Prostate gland (tissue), 2 donors: Measurements from ENCODE around the gene FOXP1. TPM values are rescaled to one million over a fixed set of nuclear protein-coding genes. Genes with fewer than 3 reads are reported as not detected.

Experiments used
- DNase-seq: peaks from one replicate; pipeline ENCODE4 v3.0.0-alpha.2; 2019; ENCODE audit warnings: low spot score
- H3K27ac ChIP-seq, 2 donors: fragments of 200-600 bp; sonication (generic); 2 replicates each; pipeline ENCODE4 v1.5.1; 2017 to 2019
- H3K27me3 ChIP-seq: fragments of 200-600 bp; sonication (generic); replicated peaks from 2 replicates; pipeline ENCODE4 v1.5.1; 2019; ENCODE audit not compliant: insufficient read depth
- H3K36me3 ChIP-seq, 2 donors: fragments of 200-600 bp; sonication (generic); 1 replicate in 1 of 2; 2 replicates in 1 of 2; pipeline versions ENCODE4 v1.5.1 to v1.8.1; 2017 to 2019
- H3K4me1 ChIP-seq: fragments of 200-600 bp; sonication (generic); replicated peaks from 2 replicates; pipeline ENCODE4 v1.5.1; 2019
- H3K4me3 ChIP-seq, 2 donors: fragments of 200-600 bp; sonication (generic); 2 replicates each; pipeline ENCODE4 v1.5.1; 2017 to 2019
- H3K9me3 ChIP-seq: fragments of 200-600 bp; sonication (generic); 2 replicates; pipeline ENCODE4 v1.5.1; 2017
- POLR2A ChIP-seq: fragments of 450-650 bp; IDR thresholded peaks from one replicate; pipeline ENCODE4 v1.6.1; 2016; ENCODE audit warnings: antibody characterized with exemption, mild to moderate bottlenecking
- POLR2AphosphoS5 ChIP-seq: sonication (generic); formaldehyde crosslinking; IDR thresholded peaks from one replicate; pipeline ENCODE4 v1.6.1; 2017; ENCODE audit warnings: antibody characterized with exemption
- WGBS: methylation state at CpG from one replicate; pipeline ENCODE4 v1.1.5; 2018; 5-methylcytosine and 5-hydroxymethylcytosine counted together
- intact Hi-C: fragments of 100-400 bp; cut with DNase I; formaldehyde crosslinking; loops from one replicate; pipeline ENCODE4 v1.14.2; 2022
- total RNA-seq, 2 donors: library from RNA; depleted of rRNA; stranded (reverse); fragments of >200 nt; gene quantifications; one replicate each; pipeline ENCODE4 v1.1.0, GENCODE V29; 2016
- TF ChIP-seq, protein P1 (sequence below), 4 experiments: fragments of 200-600 bp in 2 of 4; fragments of 450-650 bp in 2 of 4; sonication (generic) in 2 of 4; IDR thresholded peaks; 1 replicate in 3 of 4; 2 replicates in 1 of 4; pipeline ENCODE4 v1.5.1; 2016 to 2019; ENCODE audit warnings: antibody characterized with exemption in 4 of 4, mild to moderate bottlenecking in 2 of 4, moderate library complexity in 2 of 4

Gene FOXP1
- total RNA-seq, 2 donors from 2014 or later: 133 to 156 TPM

DNA sequence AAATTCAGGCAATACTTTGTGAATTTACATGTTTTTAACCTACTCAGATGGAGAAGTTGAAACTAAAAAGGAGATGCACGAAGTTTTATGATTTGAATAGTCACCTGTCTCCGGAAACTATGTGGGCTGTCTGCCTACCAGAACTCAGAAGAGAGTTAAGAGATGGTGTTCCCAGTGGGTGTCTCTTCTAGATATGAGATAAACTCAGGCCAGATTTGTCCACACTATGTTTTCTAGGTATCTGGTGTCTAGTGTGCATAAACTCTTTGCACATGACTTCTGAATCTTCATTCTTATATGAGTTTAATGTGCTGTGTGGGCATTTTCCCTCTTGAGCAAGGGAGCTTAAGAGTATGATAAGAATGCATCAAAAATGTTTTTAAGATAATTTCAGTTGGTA lies 222.8 kb downstream of the FOXP1 start:
- H3K4me3 ChIP-seq: no peak overlapping the region
- no peaks in the 10 kb centered on the region for H3K9me3 ChIP-seq
- no peaks in the 10 kb centered on the region for H3K36me3 ChIP-seq
- DNase-seq: no peak
- H3K27ac ChIP-seq: no peak overlapping the region
- TF ChIP-seq, protein P1, sequence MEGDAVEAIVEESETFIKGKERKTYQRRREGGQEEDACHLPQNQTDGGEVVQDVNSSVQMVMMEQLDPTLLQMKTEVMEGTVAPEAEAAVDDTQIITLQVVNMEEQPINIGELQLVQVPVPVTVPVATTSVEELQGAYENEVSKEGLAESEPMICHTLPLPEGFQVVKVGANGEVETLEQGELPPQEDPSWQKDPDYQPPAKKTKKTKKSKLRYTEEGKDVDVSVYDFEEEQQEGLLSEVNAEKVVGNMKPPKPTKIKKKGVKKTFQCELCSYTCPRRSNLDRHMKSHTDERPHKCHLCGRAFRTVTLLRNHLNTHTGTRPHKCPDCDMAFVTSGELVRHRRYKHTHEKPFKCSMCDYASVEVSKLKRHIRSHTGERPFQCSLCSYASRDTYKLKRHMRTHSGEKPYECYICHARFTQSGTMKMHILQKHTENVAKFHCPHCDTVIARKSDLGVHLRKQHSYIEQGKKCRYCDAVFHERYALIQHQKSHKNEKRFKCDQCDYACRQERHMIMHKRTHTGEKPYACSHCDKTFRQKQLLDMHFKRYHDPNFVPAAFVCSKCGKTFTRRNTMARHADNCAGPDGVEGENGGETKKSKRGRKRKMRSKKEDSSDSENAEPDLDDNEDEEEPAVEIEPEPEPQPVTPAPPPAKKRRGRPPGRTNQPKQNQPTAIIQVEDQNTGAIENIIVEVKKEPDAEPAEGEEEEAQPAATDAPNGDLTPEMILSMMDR (IDR thresholded peaks at IDR 0.05): no peak
- no peak for TF ChIP-seq POLR2A
- TF ChIP-seq POLR2AphosphoS5: no peak
- no peaks in the 10 kb centered on the region for H3K4me1 ChIP-seq
- intact Hi-C loops: no loop called here
- no peaks in the 10 kb centered on the region for H3K27me3 ChIP-seq
- WGBS: 85% methylated on average over 2 of the region's 2 CpGs

DNA sequence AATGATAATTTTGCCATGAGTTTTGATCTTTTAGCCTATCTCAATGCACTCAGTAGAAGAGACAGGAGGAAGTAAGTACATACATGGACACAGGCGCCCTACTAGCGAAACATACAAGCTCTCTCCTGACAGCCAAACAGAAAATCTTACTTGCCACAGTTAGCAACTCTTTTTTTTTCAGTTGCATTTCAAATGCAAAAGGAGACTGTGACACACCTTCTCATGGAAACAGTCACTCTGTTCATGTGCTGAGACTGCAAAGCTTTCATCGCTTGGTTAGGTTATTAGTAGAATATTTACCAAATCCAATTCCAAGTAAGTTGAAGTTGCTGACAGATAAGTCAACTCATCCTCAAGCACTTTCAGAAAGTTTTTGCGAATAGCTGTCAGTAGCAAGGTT lies 223.3 kb downstream of the FOXP1 start:
- Histone ChIP-seq H3K4me1 (no peaks in the 10 kb centered on the region), H3K36me3 (no peaks in the 10 kb centered on the region), H3K27me3 (no peaks in the 10 kb centered on the region), H3K9me3 (no peaks in the 10 kb centered on the region), H3K27ac (no peak overlapping the region), H3K4me3 (no peak overlapping the region)
- 94% methylated on average over 4 of the region's 4 CpGs for WGBS
- DNase-seq: no peak
- intact Hi-C loops: no loop called here
- TF ChIP-seq, protein P1 (IDR thresholded peaks at IDR 0.05): no peak
- TF ChIP-seq POLR2A: no peak
- TF ChIP-seq POLR2AphosphoS5: no peak

DNA sequence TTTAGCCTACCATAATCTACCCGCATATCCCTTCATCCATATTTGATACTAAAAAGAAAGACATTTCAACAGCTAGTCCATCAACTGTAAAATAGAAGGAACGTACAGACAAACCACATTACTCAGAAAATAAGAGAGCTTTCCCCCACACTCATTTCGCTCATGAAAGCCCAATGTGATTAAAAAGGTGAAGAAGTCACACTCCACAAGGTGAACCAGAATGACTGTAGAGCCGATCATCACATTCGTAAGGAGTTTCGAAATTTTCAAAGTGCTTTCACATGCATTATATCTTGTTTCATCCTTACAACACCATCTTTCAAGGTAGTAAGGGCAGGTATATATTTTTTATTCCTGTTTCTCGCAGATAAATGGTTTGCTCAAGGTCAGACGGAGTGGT lies 225.3 kb downstream of the FOXP1 start:
- H3K36me3 ChIP-seq: no peaks in the 10 kb centered on the region
- no peaks in the 10 kb centered on the region for H3K9me3 ChIP-seq
- no peaks in the 10 kb centered on the region for H3K27me3 ChIP-seq
- intact Hi-C loops: no loop called here
- no peak overlapping the region for H3K4me3 ChIP-seq
- no peak for DNase-seq
- 96% methylated on average over 8 of the region's 8 CpGs for whole genome bisulfite sequencing
- H3K4me1 ChIP-seq: no peaks in the 10 kb centered on the region
- H3K27ac ChIP-seq: no peak overlapping the region
- TF ChIP-seq, protein P1 (IDR thresholded peaks at IDR 0.05): no peak
- TF ChIP-seq POLR2AphosphoS5 (no peak), POLR2A (no peak)

DNA sequence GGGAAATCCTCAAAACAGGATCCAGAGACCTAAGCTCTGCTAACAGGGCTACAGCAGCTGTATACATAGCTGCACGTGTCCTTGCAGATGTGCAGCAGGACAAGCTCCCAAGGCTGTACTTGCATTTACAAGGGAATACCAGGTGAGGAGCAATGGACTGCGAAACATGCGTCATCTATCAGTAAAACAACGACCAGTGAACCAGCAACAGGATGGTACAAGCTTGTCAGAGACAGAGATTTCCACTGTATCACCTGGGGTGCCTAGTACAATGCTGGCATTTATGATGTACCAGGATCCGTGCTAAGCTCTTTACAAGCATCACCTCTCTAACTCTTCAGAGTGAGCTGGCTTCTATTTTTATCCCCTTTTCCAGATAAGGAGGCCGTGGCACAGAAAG lies 227.3 kb downstream of the FOXP1 start:
- Histone ChIP-seq H3K4me3 (no peak overlapping the region), H3K36me3 (no peaks in the 10 kb centered on the region), H3K9me3 (no peaks in the 10 kb centered on the region), H3K27me3 (no peaks in the 10 kb centered on the region), H3K27ac (no peak overlapping the region), H3K4me1 (peaks cover 1% of the 10 kb centered on the region)
- intact Hi-C loops: no loop called here
- WGBS: 68% methylated on average over 6 of the region's 6 CpGs
- DNase-seq: no peak
- no peak for TF ChIP-seq POLR2AphosphoS5
- TF ChIP-seq POLR2A: no peak
- TF ChIP-seq, protein P1 (IDR thresholded peaks at IDR 0.05): no peak

DNA sequence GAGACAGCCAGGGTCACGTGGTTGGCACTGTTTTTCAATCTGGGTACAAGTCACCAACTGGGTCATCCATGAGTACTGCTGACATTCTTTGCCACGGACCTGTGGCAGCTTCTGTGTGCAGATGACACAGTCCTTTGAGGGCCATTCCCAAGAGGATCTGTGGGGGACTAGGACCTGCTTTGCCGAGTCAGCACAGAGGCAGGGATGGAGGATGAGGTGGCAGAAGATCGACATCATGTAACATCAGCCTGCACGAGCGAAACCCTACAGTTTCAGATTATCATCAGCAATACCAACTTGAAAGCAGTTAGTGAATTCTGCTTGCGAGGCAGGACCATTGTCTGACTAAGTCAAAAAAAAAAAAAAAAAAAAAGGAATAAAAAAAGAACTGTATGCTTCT lies 227.7 kb downstream of the FOXP1 start:
- 85% methylated on average over 7 of the region's 7 CpGs for WGBS
- intact Hi-C loops: no loop called here
- peaks cover 5% of the 10 kb centered on the region for H3K4me1 ChIP-seq
- no peak overlapping the region for H3K27ac ChIP-seq
- no peaks in the 10 kb centered on the region for H3K36me3 ChIP-seq
- DNase-seq: no peak
- H3K4me3 ChIP-seq: no peak overlapping the region
- no peaks in the 10 kb centered on the region for H3K9me3 ChIP-seq
- TF ChIP-seq POLR2AphosphoS5 (no peak), POLR2A (no peak)
- TF ChIP-seq, protein P1 (IDR thresholded peaks at IDR 0.05): no peak
- no peaks in the 10 kb centered on the region for H3K27me3 ChIP-seq
